ENCODE data around the gene SNX32.

The SNX32 gene

GRCh38 chr11:65786786-65787636 is 46.8 kb upstream of the SNX32 start, which contains the start of gene OVOL1:
OVOL1 (plus strand) TSS chr11:65787063; CDS start chr11:65787374, 311 bp downstream.
- Histone ChIP-seq H3K9me3 (ENCODE audit: insufficient read depth, low read length) (no peaks in the 10 kb centered on the region), H3K4me3 (ENCODE audit: low read length) (no peak within 1 kb of the TSS), H3K27me3 (ENCODE audit: low read depth, low read length) (no peaks in the 10 kb centered on the region), H3K79me2 (ENCODE audit: low read length) (no peaks in the 10 kb centered on the region), H3K4me1 (ENCODE audit: low read length) (peaks cover 22% of the 10 kb centered on the region), H2AFZ (ENCODE audit: low read depth, low read length) (no peak within 1 kb of the TSS), H3K9ac (ENCODE audit: low read length) (no peak within 1 kb of the TSS), H3K36me3 (replicated peaks; ENCODE audit: low read depth, low read length) (no peaks in the 10 kb centered on the region), H4K20me1 (ENCODE audit: insufficient read depth, low read length) (no peaks in the 10 kb centered on the region), H3K27ac (ENCODE audit: low read length) (no peak within 1 kb of the TSS), H3K4me2 (ENCODE audit: low read length) (no peak within 1 kb of the TSS)
- TF ChIP-seq, protein P1, sequence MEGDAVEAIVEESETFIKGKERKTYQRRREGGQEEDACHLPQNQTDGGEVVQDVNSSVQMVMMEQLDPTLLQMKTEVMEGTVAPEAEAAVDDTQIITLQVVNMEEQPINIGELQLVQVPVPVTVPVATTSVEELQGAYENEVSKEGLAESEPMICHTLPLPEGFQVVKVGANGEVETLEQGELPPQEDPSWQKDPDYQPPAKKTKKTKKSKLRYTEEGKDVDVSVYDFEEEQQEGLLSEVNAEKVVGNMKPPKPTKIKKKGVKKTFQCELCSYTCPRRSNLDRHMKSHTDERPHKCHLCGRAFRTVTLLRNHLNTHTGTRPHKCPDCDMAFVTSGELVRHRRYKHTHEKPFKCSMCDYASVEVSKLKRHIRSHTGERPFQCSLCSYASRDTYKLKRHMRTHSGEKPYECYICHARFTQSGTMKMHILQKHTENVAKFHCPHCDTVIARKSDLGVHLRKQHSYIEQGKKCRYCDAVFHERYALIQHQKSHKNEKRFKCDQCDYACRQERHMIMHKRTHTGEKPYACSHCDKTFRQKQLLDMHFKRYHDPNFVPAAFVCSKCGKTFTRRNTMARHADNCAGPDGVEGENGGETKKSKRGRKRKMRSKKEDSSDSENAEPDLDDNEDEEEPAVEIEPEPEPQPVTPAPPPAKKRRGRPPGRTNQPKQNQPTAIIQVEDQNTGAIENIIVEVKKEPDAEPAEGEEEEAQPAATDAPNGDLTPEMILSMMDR (IDR thresholded peaks at IDR 0.05; ENCODE audit: low read depth, low read length), result no peak
- no peak for TF ChIP-seq EZH2phosphoT487 (IDR thresholded peaks at IDR 0.05; ENCODE audit: low read depth)

DNA sequence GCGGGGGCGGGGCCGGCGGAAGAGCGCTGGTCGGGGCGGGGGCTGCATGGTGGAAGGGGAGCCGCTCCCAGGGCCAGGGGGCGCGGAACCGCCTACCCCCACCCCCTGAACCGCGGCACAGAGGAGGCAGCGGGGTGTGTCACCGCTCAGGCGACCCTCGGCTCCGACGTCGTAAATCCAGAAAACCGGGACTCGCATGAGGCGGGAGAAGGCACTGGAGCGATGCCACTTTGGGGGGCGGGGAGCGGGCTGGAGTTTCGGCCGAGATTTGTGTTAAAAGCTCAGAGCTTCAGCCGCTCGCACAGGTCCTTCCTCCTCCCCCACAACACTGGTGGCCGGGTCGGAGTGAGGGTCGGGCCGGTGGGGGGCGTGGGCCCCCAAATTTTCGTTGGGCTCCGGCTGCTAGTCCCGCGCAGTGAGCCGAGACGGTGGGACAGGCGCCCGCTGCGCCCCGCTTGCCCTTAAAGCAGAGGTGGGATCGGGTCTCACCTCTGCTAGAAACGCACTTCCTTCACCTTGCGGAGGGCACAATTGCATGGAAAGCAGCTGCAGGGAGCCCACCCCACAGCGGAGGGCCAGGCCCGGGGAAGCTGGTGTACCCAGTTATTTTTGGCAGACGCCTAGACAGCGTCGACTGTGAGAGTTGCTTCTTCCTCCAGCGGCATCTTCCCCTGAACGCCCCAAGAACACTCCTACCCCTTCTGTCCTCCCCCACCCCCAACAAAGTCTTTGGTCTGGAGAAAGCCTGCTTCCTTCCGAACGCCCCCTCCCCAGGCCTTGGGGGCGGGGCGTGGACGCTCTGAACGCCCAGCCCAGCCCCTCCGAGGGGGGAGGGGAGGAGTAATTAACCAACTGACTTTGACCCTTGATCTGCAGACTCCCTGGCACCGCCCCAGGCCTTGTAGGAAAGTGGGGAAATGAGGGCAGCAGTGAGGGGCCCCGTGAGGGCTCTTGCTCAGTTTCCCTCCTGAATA is 45.8 kb upstream of the SNX32 start:
- no peak overlapping the region for H3K27ac ChIP-seq (ENCODE audit: low read length)

GRCh38 chr11:65788821-65789220 is 44.9 kb upstream of the SNX32 start:
- no peak overlapping the region for H3K4me2 ChIP-seq (ENCODE audit: low read length)
- no peaks in the 10 kb centered on the region for H3K27me3 ChIP-seq (ENCODE audit: low read depth, low read length)
- H3K4me3 ChIP-seq (ENCODE audit: low read length), result no peak overlapping the region
- no peaks in the 10 kb centered on the region for H3K9me3 ChIP-seq (ENCODE audit: insufficient read depth, low read length)
- peaks cover 12% of the 10 kb centered on the region for H3K4me1 ChIP-seq (ENCODE audit: low read length)
- H2AFZ ChIP-seq (ENCODE audit: low read depth, low read length), result no peak overlapping the region
- H4K20me1 ChIP-seq (ENCODE audit: insufficient read depth, low read length), result no peaks in the 10 kb centered on the region
- no peaks in the 10 kb centered on the region for H3K36me3 ChIP-seq (replicated peaks; ENCODE audit: low read depth, low read length)
- no peaks in the 10 kb centered on the region for H3K79me2 ChIP-seq (ENCODE audit: low read length)
- TF ChIP-seq, protein P1 (IDR thresholded peaks at IDR 0.05; ENCODE audit: low read depth, low read length), result no peak
- TF ChIP-seq EZH2phosphoT487 (IDR thresholded peaks at IDR 0.05; ENCODE audit: low read depth), result no peak
- H3K9ac ChIP-seq (ENCODE audit: low read length), result no peak overlapping the region
- no peak overlapping the region for H3K27ac ChIP-seq (ENCODE audit: low read length)

More for the DNA sequence above, 45.8 kb upstream of the SNX32 start:
- H3K4me2 ChIP-seq (ENCODE audit: low read length), result no peak overlapping the region
- H4K20me1 ChIP-seq (ENCODE audit: insufficient read depth, low read length), result no peaks in the 10 kb centered on the region
- H3K79me2 ChIP-seq (ENCODE audit: low read length), result no peaks in the 10 kb centered on the region
- H3K9ac ChIP-seq (ENCODE audit: low read length), result no peak overlapping the region
- no peak overlapping the region for H3K4me3 ChIP-seq (ENCODE audit: low read length)
- H3K4me1 ChIP-seq (ENCODE audit: low read length), result peaks cover 16% of the 10 kb centered on the region
- no peak overlapping the region for H2AFZ ChIP-seq (ENCODE audit: low read depth, low read length)
- H3K27me3 ChIP-seq (ENCODE audit: low read depth, low read length), result no peaks in the 10 kb centered on the region
- H3K9me3 ChIP-seq (ENCODE audit: insufficient read depth, low read length), result no peaks in the 10 kb centered on the region
- H3K36me3 ChIP-seq (replicated peaks; ENCODE audit: low read depth, low read length), result no peaks in the 10 kb centered on the region
- no peak for TF ChIP-seq EZH2phosphoT487 (IDR thresholded peaks at IDR 0.05; ENCODE audit: low read depth)
- TF ChIP-seq, protein P1 (IDR thresholded peaks at IDR 0.05; ENCODE audit: low read depth, low read length), result no peak

All from OCI-LY3 (cell line).